ENCODE measurements around the gene HOXA9.

DNA sequence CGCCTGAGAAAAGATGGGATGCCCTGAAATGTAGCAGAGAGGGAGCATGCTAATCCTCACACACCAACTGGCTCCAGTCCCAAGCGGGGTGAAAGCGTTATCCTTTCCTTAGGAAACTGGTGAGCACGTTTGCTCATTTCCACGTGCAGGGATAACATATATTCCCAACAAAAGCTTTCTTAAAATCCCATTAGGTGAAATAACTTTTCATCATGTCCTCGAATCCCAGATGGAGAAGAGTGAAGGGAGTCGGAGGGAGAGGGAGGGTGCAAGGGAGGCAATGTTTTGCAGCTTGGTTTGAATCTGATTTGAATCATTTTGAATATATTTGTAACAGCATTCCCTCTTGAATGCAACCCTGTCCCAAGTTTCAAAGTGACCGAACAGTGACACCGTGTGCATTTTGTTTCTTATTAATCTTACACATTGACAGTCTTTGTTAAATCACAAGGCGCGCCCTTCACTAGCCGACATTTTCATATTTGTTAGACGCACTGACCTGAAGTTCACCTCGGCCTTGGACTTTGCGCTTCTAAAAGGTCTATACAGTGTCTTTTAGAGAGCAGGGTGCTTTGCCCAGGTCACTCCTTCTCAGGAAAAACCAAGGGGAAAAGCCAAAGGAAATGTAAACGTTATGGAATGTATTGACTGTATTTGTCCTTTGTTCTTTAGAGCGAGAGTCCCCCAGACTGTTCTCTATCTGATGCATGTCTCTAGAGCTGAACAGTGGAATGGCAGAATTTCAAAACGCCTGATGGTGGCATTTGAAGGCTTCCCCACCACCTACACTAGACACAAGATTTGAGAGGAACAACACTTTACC, 31.7 kb downstream of the HOXA9 start:
- TF ChIP-seq RXRA (IDR thresholded peaks at IDR 0.05; ENCODE audit: borderline replicate concordance, low read depth) (no peak), NRF1 (IDR thresholded peaks at IDR 0.05; ENCODE audit: low read depth, low read length) (no peak)
